MM.1S (cell line): ENCODE measurements around the gene EIF3L.

Experiments used
- DNase-seq: peaks from one replicate; pipeline ENCODE4 v3.0.0-alpha.2; 2015
- H2AFZ ChIP-seq: fragments of 300-600 bp; sonication (generic); 2 replicates; pipeline ENCODE4 v1.6.0; 2016; ENCODE audit warnings: antibody characterized with exemption, low read length
- H3F3A ChIP-seq: fragments of 300-600 bp; sonication (generic); 2 replicates; pipeline ENCODE4 v1.6.1; 2016; ENCODE audit warnings: mild to moderate bottlenecking, antibody characterized with exemption, low read length, moderate library complexity, mixed read lengths; ENCODE audit not compliant: insufficient read depth
- H3K27ac ChIP-seq: fragments of 300-600 bp; sonication (generic); 2 replicates; pipeline ENCODE4 v1.5.1; 2016; ENCODE audit warnings: mild to moderate bottlenecking, low read length
- H3K27me3 ChIP-seq: fragments of 300-600 bp; sonication (generic); replicated peaks from 2 replicates; pipeline ENCODE4 v1.6.0; 2016; ENCODE audit warnings: low read length; ENCODE audit not compliant: insufficient read depth
- H3K36me3 ChIP-seq: fragments of 300-600 bp; sonication (generic); replicated peaks from 2 replicates; pipeline ENCODE4 v1.6.1; 2016; ENCODE audit warnings: mild to moderate bottlenecking, low read length, mixed read lengths; ENCODE audit not compliant: insufficient read depth
- H3K4me1 ChIP-seq: fragments of 300-600 bp; sonication (generic); 2 replicates; pipeline ENCODE4 v1.6.1; 2016; ENCODE audit warnings: low read length, mixed read lengths
- H3K4me2 ChIP-seq: fragments of 300-600 bp; sonication (generic); 2 replicates; pipeline ENCODE4 v1.6.0; 2016; ENCODE audit warnings: low read depth, low read length
- H3K4me3 ChIP-seq: fragments of 300-600 bp; sonication (generic); 2 replicates; pipeline ENCODE4 v1.5.1; 2016; ENCODE audit warnings: low read length, mixed read lengths
- H3K79me2 ChIP-seq: fragments of 300-600 bp; sonication (generic); 2 replicates; pipeline ENCODE4 v1.6.1; 2016; ENCODE audit warnings: mixed run types, low read length, mixed read lengths
- H3K9ac ChIP-seq: fragments of 300-600 bp; sonication (generic); 2 replicates; pipeline ENCODE4 v1.6.1; 2016; ENCODE audit warnings: low read length, mixed read lengths
- H3K9me2 ChIP-seq: fragments of 300-600 bp; sonication (generic); replicated peaks from 2 replicates; pipeline ENCODE4 v1.6.1; 2016; ENCODE audit warnings: mild to moderate bottlenecking, low read length, mixed read lengths; ENCODE audit not compliant: insufficient read depth
- H3K9me3 ChIP-seq: fragments of 300-600 bp; sonication (generic); replicated peaks from 2 replicates; pipeline ENCODE4 v1.6.1; 2016; ENCODE audit warnings: mild to moderate bottlenecking, low read length, mixed read lengths; ENCODE audit not compliant: insufficient read depth
- H4K20me1 ChIP-seq: fragments of 300-600 bp; sonication (generic); 2 replicates; pipeline ENCODE4 v1.6.1; 2016; ENCODE audit warnings: mild to moderate bottlenecking, low read length, moderate library complexity, mixed read lengths; ENCODE audit not compliant: insufficient read depth
- EZH2 ChIP-seq: fragments of 300-600 bp; sonication (generic); optimal IDR thresholded peaks from 2 replicates; pipeline ENCODE3; 2017; ENCODE audit warnings: low read depth, mild to moderate bottlenecking, antibody characterized with exemption, low read length, mixed read lengths
- EZH2phosphoT487 ChIP-seq: fragments of 300-600 bp; sonication (generic); IDR thresholded peaks from 2 replicates; pipeline ENCODE4 v1.6.1; 2018; ENCODE audit warnings: antibody characterized with exemption, low read length
- TF ChIP-seq, protein P1 (sequence below): fragments of 300-600 bp; sonication (generic); IDR thresholded peaks from 2 replicates; pipeline ENCODE4 v1.5.1; 2016; ENCODE audit warnings: antibody characterized with exemption, low read length, mixed read lengths

Gene EIF3L

DNA sequence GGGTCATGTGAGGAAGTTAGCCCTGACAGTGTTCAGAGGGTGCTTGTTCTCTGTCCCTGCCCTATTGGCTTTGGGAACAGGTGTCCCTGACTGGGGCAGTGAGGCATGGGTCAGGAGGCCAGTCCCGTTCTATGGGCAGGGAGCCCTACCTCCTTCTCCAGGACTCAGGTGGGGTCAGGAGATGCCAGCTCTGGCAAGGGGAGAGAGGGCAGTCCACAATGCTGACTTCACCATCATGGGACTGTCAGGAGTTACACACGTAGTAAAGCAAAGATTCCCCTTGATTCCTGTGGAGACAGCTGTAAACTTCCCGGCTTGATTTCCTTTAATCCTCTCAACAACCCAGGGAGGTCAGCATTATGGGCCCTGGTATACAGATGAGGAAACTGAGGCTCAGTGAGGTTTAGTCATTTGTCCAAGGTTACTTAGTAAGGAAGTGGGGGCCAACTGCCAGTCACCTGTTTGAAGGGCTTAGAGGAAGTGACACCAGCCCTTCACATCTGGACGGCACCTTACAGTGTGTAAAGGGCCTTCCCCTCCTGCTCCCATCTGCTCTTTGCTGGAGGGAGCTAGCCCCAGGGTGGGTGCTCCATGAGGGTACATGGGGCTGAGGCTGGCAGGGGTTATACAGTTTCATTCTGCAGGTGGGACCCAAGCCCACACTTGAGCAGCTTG, 68.8 kb downstream of the EIF3L start:
- Histone ChIP-seq H3F3A (no peaks in the 10 kb centered on the region), H3K9me3 (no peaks in the 10 kb centered on the region), H3K4me2 (no peak overlapping the region), H3K9ac (no peak overlapping the region), H3K4me3 (no peak overlapping the region), H3K27me3 (no peaks in the 10 kb centered on the region), H3K9me2 (no peaks in the 10 kb centered on the region), H2AFZ (no peak overlapping the region), H3K79me2 (no peaks in the 10 kb centered on the region), H3K4me1 (no peaks in the 10 kb centered on the region), H4K20me1 (no peaks in the 10 kb centered on the region), H3K36me3 (no peaks in the 10 kb centered on the region), H3K27ac (no peak overlapping the region)
- no peak for DNase-seq
- no peak for TF ChIP-seq EZH2phosphoT487
- TF ChIP-seq, protein P1, sequence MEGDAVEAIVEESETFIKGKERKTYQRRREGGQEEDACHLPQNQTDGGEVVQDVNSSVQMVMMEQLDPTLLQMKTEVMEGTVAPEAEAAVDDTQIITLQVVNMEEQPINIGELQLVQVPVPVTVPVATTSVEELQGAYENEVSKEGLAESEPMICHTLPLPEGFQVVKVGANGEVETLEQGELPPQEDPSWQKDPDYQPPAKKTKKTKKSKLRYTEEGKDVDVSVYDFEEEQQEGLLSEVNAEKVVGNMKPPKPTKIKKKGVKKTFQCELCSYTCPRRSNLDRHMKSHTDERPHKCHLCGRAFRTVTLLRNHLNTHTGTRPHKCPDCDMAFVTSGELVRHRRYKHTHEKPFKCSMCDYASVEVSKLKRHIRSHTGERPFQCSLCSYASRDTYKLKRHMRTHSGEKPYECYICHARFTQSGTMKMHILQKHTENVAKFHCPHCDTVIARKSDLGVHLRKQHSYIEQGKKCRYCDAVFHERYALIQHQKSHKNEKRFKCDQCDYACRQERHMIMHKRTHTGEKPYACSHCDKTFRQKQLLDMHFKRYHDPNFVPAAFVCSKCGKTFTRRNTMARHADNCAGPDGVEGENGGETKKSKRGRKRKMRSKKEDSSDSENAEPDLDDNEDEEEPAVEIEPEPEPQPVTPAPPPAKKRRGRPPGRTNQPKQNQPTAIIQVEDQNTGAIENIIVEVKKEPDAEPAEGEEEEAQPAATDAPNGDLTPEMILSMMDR, result no peak
- no peak for TF ChIP-seq EZH2

DNA sequence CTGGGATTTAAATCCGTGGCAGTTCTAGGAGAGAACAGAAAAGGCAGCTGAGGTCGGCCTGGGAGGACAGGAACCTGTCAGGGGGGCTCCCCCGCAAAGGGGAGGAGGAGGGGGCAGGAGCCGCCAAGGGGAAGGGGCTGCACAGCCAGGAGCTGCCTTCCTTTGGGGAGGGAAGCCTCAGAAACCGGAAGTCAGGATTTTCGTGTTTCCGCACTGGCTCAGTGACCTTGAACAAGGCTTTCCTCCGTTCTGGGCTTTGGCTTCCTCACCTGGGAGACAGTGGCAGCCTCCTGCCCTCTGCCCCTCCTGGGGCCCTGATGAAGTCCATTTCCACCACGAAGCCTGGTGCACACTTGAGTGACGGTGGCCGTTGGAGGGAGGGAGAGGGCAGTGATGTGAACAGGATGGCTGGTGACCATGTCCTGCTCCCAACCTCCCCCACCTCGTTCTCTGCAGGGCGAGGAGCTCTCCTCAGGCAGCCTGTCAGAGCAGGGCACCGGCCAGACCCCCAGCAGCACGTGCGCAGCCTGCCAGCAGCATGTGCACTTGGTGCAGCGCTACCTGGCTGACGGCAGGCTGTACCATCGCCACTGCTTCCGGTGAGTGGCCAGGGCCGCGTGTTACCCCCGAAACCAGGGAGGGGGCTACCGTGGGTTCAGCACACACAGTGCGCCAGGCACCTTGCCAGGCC, 69.5 kb downstream of the EIF3L start:
- no peak for DNase-seq

DNA sequence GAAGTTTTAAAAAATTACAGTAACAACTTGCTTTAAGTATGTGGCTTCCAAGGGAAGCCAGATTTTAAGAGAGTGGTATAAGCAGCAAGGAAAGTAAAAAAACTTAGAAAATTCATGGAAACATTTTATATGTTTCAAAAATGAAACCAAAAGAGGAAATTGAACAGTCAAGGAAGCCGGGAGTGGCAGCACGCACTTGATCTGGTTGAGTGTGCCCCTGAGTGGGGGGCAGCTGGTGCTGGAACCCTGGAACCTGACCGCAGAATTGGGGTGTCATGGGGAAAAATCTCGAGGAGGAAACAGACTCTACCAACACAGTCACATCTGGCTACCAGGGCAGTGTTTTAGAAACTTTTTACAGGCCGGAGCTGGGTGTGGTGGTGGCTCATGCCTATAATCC, 70.9 kb downstream of the EIF3L start:
- no peak for TF ChIP-seq EZH2
- Histone ChIP-seq H3K79me2 (no peaks in the 10 kb centered on the region), H3K9ac (no peak overlapping the region), H2AFZ (no peak overlapping the region), H3K36me3 (no peaks in the 10 kb centered on the region), H4K20me1 (no peaks in the 10 kb centered on the region), H3K9me3 (no peaks in the 10 kb centered on the region), H3K4me3 (no peak overlapping the region), H3F3A (no peaks in the 10 kb centered on the region), H3K27ac (no peak overlapping the region), H3K4me2 (no peak overlapping the region), H3K4me1 (no peaks in the 10 kb centered on the region), H3K27me3 (no peaks in the 10 kb centered on the region), H3K9me2 (no peaks in the 10 kb centered on the region)
- DNase-seq, result no peak

More for the DNA sequence above, 69.5 kb downstream of the EIF3L start:
- no peaks in the 10 kb centered on the region for H3F3A ChIP-seq
- H3K27me3 ChIP-seq, result no peaks in the 10 kb centered on the region
- H4K20me1 ChIP-seq, result no peaks in the 10 kb centered on the region
- no peaks in the 10 kb centered on the region for H3K36me3 ChIP-seq
- no peak overlapping the region for H3K4me3 ChIP-seq
- H3K9me2 ChIP-seq, result no peaks in the 10 kb centered on the region
- H3K27ac ChIP-seq, result no peak overlapping the region
- no peaks in the 10 kb centered on the region for H3K9me3 ChIP-seq
- no peak overlapping the region for H3K9ac ChIP-seq
- no peak overlapping the region for H3K4me2 ChIP-seq
- H2AFZ ChIP-seq, result no peak overlapping the region
- H3K4me1 ChIP-seq, result no peaks in the 10 kb centered on the region
- H3K79me2 ChIP-seq, result no peaks in the 10 kb centered on the region
- TF ChIP-seq, protein P1, result no peak
- TF ChIP-seq EZH2phosphoT487 (no peak), EZH2 (no peak)

DNA sequence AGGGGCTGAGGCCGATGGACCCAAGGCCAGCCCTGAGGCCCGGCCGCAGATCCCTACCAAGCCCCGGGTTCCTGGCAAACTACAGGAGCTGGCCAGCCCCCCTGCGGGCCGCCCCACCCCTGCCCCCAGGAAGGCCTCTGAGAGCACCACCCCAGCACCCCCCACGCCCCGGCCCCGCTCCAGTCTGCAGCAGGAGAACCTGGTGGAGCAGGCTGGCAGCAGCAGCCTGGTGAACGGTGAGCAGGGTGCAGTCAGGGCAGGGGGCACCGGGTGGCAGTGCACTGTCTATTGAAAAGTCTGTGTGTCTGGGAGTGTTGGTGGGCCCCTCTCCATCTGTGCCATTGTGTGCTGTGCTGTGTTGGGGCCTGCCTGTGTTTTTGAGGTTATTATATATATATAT, 73.0 kb downstream of the EIF3L start:
- no peak for DNase-seq
- no peak overlapping the region for H3K9ac ChIP-seq
- H3K79me2 ChIP-seq, result no peaks in the 10 kb centered on the region
- no peaks in the 10 kb centered on the region for H3F3A ChIP-seq
- no peaks in the 10 kb centered on the region for H3K4me1 ChIP-seq
- no peaks in the 10 kb centered on the region for H3K9me3 ChIP-seq
- H3K36me3 ChIP-seq, result no peaks in the 10 kb centered on the region
- TF ChIP-seq EZH2 (no peak), EZH2phosphoT487 (no peak)
- TF ChIP-seq, protein P1, result no peak
- H3K4me2 ChIP-seq, result no peak overlapping the region
- H3K4me3 ChIP-seq, result no peak overlapping the region
- no peak overlapping the region for H2AFZ ChIP-seq
- H3K27me3 ChIP-seq, result no peaks in the 10 kb centered on the region
- H3K9me2 ChIP-seq, result no peaks in the 10 kb centered on the region
- no peaks in the 10 kb centered on the region for H4K20me1 ChIP-seq
- H3K27ac ChIP-seq, result no peak overlapping the region
